Stimulated activated CD4-positive, alpha-beta T cell treated with anti-CD3 and anti-CD28 coated beads, Interleukin-2, amount 100 ng/mL, for 48 hours (primary cell): Measurements from ENCODE around the gene HYI.

ENCODE experiments used
- DNase-seq, 2 donors: peaks; one replicate each; pipeline ENCODE4 v3.0.0-alpha.2; 2020

Gene HYI

DNA sequence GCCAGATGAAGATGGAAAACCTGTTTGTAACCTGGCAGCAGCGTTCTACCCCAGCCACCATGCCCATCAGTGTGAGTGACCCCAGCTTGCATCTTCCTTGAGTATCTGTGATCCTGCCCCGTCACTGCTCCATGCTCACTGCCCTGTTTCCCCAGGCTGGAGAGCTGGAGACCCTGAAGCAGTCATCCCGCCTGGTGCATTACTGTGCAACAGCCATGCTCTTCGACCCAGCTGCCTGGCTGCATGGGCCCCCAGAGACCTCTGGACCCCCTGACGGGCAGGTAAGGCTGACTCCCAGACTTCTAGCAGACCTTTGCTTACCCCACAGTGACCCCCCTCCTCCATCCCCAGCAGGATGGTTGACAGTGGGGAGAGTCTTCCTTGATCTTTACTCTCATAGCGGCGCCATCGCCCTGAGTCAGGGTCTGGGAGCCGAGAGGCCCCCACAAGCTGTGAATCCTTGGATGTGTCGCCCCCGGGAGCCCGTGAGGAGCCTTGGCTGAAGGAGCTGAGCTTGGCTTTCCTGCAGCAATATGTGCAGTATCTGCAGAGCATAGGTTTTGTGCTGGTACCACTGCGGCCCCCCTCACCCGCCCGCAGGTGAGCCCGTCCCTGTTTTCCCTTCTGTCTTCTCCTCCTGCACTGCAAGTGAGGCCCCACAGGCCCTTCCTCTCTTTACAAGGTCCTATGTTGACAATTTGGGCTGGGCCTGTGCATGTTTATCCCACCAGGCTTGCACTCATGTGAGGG lies 10.4 kb downstream of the HYI start:
- DNase-seq, result no peak

DNA sequence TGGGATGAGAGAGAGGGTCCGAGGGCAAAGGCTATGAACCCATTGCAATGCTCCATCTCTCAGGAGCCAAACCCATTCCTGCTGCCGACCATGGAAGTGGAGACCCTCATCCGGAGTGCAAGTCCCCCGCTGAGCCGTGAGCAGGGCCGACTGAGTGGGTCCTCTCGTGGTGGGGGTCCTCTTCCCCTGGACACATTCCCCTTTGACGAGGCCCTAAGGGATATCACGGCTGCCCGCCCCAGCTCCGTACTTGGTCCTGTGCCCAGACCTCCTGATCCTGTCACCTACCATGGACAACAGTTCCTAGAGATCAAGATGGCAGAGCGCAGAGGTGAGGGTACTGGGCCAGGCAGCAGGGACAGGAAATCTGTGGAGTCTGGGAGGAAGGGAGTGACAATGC lies 11.0 kb downstream of the HYI start:
- DNase-seq, result no peak

DNA sequence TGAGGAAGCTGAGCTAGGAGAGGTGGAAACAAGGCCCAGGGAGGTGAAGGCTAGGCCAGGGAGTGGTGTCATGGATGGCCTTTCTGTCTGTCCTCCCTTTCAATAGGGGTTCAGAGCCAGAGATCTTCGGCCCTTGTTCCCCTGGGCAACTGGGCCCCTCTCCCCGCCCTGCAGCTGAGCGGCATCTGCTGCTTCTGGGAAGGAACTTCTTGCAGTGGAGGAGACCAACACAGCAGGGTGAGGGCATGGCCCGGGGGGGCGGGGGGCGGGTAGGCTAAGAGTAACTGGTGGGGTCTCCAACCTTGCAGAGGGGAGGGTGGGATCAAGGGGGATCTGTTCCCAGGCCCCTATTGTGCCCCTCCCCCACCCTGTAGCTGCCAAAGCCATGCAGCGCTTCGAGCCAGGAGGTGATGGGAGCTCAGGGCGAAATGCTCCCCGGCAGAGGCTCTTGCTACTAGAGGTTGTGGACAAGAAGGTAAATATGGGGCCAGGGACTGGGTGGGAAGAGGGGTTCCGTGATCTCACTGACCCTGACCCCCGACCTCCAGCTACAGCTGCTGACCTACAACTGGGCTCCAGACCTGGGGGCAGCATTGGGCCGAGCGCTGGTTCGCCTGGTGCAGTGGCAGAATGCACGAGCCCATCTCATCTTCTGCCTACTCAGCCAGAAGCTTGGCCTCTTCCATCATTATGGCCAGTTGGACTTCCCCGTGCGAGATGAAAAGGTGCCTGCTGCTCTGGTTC lies 11.7 kb downstream of the HYI start:
- no peak for DNase-seq

DNA sequence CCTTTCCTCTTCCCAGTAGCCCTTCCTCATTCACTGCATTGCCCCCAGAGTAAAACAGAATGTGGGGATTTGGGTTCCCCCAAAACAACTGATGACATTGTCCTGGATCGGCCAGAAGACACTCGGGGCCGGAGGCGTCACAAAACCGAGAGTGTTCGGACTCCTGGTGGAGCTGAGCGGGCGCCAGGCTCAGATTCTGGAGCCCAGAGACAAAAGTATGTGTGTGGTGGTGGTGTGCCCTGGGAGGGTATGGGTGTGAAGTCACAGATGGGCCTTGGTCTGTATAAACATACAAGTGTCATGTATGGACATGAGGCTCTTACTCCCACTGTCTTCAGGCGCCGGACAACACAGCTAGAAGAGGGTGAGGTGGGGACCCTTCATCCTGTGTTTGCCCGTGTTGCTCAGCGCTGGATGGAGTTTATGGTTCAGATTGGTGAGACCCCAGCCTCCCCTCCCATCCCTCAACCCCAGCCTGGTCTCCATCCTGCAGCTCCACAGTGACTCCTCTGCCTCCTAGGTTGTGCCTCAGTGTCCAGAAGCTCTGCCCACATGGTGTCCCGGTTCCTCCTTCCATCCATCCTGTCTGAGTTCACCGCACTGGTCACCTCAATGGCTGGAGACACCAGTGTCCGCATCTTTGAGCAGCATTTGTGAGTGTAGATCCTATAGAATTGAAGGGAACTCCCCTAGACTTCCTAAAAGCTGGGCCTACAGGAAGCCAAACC lies 12.4 kb downstream of the HYI start:
- DNase-seq, result no peak

DNA sequence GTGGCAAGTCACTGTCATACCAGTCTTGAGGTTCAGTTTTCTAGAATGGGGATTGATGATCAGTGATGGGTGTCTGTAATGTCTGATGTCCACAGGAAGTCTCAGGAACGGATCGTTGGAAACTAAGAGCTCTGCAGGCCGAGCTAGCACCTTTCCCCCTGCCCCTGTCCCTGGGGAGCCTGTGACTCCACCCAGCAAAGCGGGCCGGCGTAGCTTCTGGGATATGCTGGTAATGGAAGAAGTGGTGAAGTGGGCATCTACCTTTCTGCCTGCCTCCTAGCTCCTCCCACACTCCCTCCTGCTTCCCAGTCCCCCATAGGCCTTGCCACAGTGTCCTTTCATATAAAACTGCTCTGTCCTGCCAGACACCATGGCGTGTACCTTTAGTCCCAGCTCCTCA lies 13.4 kb downstream of the HYI start:
- DNase-seq, result no peak

DNA sequence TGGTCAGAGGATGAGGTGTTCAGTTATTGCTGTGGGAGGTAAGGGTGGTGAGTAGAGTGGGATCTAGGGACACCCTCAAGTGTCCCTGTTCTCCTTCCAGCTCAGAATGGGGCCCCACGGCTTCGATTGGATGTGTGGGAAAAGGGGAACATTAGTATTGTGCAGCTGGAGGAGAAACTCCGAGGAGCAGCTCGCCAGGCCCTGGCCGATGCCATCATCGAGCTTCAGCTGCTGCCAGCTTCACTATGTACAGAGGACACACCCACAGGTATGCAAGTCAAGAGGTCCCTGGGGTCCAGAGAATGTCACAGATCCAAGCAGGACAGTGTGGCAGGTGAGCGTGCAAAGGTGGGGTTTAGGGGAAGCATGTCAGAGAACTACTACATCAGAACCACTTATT lies 13.9 kb downstream of the HYI start:
- DNase-seq, result no peak

DNA sequence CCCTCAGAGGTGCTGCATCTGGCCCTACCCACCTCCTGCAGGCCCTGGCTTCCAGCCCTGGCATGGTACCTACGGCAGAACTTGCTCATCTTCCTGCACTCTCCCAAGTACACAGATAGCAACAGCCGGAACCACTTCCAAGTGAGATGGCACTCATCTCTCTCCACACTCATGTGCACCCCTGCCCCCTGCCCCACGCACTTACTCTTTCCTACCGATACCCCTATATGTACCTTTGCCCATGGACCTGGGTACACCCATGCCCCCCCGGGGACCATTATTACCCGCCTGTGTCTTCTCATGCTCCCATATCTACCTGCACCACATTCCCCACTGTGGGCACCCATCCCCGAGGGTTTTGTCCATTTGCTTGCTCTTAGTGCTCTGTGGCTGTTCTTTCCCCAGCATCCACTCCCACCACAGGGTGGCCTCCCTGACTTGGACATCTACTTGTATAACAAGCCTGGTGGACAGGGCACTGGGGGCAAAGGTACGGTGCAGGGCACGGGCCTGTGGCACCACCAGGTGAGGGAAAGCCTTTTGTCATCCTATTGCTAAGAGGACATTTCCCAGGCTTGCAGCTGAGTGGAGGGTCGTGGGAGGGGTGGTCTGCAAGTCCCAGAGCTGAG lies 14.7 kb downstream of the HYI start:
- DNase-seq, result no peak

DNA sequence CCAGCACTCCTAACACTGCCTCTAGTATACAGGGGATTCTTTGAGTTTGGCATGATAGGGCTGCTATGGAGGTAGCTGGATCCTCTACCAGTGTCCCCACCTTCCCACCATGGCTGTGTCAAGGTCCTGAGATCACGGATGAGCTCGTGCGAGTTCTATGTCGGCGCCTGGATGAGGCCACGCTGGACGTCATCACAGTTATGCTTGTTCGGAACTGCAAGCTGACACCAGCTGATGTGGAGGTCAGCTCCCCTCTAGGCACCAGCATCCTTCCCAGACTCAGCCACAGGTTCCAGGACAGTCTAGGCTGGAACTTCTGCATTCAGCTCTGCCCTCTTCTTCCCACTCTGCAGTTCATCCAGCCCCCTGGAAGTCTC lies 15.2 kb downstream of the HYI start:
- no peak for DNase-seq

DNA sequence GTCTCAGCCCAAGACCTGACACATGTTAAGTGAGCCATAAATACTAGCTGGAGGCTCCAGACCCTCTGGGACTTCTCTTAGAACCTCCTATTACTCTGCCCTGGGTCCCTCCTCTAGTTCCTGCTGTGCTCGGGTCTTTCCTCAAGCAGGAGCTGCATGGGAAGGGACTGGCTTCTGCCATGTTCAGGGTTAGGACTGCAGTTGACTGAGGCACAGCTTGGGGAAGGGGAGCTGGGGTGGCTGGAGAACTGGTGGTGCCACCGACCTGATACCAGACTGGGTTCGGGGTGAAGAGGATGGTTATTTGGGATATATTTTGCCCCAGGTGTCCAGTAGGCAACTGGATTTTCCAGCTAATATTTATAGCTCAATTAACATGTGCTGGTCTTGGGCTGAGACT lies 15.7 kb downstream of the HYI start:
- no peak for DNase-seq

DNA sequence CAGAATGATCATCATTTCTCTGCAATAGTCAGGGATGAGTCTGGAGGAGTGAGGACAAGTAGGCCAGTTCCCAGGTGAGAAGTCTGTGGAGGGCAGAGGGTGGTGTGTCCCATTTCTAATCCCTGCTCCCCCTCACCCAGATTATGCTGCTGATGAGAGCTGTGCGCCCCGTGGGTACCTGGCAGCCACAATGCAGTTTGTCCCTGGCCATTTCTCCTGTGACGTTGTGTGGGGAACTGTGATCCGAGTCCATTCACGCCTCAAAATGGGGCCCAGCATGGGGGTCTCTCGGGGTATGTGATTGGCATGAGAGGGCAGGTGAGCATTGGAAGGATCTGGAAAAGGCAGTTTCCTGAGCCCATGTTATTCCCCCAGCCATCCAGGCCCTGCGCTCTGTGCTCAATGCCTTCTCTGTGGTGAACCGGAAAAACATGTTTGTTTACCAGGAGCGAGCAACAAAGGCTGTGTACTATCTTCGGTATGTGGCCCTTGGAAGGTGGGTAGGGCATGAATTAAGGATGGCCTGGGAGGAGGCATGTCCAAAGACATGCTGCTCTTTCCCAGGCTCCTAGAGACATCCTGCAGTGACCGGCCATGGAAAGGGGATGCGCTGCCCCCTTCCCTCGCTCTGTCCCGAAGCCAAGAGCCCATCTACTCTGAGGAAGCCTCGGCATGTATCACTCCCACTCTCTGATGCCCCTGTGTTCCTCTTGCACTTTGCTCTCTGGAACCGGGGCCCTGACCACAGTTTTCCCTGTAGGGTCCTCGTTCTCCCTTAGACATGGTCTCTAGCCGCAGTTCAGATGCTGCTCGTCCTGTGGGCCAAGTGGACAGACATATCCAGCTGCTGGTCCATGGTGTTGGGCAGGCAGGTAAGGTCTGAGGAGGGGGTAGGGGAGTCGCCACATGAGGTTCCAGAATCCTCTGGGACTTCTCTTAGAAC lies 16.4 kb downstream of the HYI start:
- no peak for DNase-seq

DNA sequence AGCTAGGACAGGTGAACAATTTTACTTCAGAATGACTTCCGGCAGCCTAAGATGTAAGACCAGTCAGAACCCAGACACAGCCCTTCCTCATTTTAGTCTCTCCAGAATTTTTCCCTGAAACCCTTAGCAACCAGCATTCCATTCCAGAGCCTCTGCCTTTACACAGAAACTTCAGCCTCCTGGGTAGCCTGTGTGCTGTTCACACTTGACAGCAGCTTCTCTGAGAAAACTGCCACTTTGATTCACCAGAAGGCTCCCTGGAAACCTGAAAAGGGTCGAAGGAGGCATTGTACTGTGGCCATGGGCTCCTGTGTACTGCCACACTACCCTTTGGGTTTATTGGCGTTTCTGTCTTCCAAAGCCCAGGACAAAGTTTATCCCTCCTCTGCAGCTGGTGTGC lies 17.4 kb downstream of the HYI start:
- no peak for DNase-seq

DNA sequence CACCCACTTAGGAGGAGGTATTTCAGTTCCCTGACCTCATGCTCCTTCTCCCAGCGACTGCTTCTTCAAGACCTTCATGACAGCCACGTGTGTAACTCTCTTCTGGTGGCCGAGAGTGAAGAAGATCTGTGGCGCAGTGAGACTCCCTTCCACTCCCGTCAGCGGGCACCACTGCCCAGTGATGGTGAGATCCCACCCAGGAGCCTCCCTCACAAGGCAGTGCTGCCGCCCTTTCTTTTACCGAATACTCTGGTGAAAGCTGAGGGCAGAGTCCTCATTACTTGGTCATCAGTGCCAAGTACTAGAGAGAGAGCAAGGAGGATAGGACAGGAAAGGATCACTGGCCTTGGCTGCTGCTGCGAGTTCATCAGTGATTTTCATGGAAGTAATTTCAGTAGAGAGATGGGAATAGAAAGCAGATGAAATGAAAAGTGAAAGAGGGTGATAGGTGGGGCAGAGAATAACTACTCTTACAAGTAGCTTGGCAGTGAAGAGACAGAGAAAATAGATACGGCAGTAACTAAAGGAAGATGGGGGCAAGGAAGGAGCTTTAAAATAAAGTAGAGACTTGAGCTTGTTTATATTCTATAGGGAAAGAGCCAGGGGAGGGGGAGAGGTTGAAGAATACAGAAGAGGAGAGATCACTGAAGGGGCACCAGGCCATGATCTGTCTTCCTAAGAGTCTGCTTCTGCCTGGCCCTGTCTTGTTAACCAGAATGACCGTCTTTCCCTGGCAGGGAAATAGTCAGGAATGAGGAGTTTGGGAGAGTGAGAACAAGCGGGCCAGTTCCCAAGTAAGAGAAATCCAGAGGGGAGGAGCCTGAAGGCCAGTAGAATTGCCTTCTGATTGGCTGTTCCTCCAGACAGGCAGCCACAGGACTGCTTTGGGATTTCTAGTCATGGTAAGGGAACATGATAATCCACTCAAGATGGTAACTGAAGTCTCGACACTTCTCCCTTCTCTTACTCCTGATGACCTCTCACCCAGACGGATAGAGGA lies 18.3 kb downstream of the HYI start:
- no peak for DNase-seq

DNA sequence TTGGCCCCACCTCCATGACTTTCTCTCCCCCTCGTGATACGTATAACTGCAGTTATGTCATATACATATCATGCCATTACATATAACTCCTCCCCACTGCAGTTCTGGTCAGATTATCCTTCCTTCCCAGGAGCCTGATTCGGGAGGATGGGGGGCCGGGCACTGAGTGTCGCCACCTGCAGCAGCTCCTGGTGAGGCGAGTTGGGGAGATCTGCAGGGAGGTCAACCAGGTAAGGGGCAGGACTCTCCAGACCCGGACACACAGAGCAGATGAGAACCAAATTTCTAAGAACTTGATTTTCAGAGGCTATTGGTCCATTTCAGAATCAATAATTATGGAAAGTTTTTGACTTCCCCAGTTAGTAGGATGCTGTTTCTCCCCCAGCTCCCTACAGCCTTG lies 19.5 kb downstream of the HYI start:
- no peak for DNase-seq

DNA sequence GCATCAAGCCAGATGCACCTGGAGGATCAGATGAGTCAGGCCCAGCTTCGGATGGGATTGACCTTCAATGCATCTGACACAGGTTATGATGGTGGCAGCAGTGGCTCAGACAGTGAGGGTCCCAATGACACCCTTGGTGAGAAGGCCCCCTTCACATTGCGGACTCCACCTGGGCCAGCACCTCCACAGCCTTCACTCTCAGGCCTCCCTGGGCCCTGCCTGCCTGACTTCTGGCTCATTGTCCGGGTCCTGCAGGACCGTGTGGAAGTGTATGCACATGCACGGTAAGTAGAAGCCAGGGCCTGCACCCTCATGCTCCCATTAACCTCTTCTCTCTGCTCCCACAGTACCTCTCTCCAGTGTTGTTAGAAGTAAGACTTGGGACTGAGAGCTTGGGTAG lies 20.8 kb downstream of the HYI start:
- DNase-seq, result no peak

DNA sequence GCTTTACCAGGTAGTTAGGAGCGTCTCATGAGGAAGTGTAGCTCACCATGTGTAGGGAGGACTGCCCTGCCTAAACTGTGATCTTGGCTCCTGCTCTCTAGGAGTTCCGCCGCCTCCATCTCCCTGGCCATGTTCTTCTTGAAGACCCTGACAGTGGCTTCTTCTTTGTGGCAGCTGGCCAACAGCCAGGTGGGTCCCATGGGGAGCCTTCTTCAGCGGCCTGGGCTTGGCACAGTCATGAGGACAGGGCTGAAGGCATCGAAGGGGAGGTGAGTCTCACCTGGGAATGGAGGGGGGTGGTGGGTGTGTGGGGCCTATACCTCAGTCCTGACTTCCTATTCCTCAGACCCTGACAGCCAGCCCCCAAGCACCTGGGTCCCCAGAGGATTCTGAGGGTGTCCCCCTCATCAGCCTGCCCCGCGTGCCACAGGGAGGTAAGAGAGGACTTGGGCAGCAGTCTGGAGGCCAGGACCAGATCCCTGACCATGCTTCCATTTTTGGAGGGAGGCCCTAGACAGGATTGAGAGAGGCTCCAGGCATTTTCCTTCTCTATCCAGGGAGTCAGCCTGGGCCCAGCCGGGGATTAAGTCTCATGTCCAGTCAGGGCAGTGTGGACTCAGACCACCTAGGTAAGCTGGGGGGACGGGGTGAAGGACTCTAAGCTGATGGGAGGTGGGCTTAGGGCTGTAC lies 21.4 kb downstream of the HYI start:
- no peak for DNase-seq

DNA sequence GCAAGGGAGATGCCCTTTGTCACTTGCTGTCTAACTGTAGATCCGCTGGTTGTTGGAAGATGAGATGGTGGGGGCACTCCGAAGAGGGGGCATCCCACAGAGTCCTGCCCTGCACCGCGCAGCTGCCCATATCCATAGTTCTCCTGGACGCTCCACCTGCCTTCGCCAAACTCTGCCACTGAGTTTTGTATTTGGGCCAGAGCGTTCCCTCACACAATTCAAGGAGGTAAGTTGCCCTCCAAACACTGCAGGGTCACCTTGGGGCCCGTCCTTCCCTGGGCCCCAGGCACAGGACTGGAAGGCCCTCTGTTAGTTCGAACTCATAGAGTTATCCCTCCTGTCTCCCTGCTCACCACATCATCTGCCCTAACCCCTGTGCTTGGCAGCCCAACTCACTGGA lies 22.1 kb downstream of the HYI start:
- no peak for DNase-seq

DNA sequence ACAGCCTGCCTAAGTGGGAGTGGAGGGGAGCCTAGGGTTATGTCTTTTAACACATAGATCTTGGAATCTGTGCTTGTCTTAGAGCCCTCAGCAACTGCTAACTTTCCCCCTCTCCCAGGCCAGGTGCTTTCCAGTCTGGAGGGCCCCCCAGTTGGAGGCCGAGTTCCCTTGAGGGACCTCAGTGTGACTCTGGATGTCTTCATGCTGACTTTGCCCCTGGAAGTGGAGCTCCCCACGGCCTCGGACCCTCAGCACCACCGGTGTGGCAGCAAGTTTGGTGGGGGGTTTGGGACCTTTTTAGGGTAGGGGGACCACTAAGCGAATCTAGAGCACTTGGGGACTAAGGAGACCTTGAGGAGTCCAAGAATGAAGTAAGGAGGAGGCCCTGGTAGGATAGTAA lies 22.9 kb downstream of the HYI start:
- DNase-seq, result no peak

DNA sequence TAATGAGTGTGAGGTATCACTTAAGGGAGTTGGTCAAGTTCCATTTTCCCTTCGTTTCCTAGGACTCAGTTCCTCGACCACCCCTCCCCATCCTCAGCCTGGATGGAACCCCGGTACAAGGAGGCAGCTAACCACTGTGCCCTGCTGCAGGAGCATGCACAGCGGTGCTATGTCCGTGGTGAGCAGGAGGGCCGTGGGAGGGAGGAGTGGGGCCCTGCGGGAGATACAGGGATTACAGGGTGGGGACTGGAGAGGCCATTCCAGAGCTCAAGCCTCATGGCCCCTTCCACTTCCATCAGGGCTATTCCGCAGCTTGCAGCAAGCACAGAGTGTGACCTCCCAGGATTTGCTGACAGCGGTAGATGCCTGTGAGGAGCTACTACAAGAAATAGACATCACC lies 25.8 kb downstream of the HYI start:
- no peak for DNase-seq

DNA sequence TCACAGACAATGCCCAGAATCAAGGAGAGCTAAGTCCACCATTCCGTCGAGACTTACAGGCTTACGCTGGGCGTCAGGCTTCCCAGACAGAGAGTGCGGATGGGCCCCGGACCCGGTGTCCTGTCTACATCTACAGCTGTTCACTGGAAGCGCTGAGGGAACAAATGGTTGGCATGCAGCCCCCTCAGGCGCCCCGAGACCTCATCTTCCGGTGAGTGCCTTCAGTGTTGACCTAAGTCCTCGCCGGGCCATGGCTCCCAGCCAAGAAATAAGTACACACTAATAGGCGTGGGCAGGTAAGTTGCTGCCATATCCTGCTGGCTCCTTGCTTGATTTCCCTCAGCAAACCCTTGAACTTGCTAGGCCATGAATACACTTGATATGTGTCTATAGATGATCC lies 26.2 kb downstream of the HYI start:
- no peak for DNase-seq

DNA sequence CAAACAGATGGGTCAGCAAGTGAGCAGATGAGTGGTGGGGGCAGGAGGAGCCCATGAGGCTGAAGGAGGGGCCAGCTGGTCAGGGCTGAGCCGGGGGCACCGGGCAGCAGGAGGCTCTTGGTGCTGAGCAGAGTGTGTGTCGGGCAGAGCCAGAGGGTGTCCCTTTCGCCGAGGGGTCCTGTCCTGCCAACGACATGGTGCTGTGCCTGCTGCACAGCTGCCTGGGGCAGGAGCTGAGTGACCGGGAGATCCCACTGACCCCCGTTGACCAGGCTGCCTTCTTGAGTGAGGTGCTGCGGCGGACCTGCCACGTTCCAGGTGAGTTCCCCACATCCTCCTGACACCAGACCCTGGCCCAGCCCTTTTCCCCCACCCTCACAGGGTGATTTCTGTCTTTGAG lies 27.5 kb downstream of the HYI start:
- no peak for DNase-seq

DNA sequence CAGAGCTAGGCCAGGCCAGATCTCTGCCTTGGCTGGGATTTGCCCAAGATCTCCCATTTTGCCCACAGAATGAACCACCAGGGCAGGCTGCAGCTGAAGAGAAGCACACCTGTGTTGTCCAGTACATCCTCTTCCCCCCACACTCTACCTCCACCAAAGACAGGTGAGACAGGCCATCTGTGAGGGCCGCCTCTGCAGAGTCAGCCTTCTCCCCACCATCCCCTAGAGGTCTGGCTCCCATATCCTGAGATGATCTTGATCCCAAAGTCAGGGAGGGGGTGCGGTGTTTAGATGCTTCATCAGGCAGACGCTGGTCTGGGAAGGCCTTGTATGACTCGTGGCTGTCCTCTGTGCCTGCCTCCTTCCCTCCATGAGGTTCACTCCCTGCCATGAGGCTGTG lies 28.7 kb downstream of the HYI start:
- DNase-seq, result no peak
